CD4-positive, alpha-beta memory T cell (primary cell): ENCODE results near the gene EHD4. TPM values are rescaled to one million over a fixed set of nuclear protein-coding genes. Genes with fewer than 3 reads are reported as not detected.
A peak's percentile ranks its signal among the peaks of the same experiment; 100 is the strongest.

Experiments used
- CTCF ChIA-PET: fragments of 350-600 bp; sonication (Branson Sonifier 250); formaldehyde crosslinking; loops from one replicate; lab custom pipeline; 2021; ENCODE audit warnings: inconsistent platforms; ENCODE audit not compliant: partially characterized antibody; lab: Charles Lee
- POLR2A ChIA-PET: fragments of 350-600 bp; sonication (Branson Sonifier 250); formaldehyde crosslinking; loops from one replicate; lab custom pipeline; 2021; ENCODE audit not compliant: partially characterized antibody; lab: Charles Lee
- DNase-seq, 5 donors: peaks; one replicate each; pipeline versions ENCODE4 v3.0.0 to v3.0.0-alpha.2; 2020 to 2022; ENCODE audit warnings: mixed read lengths in 1 of 5
- H3K27ac ChIP-seq: one replicate; pipeline ENCODE4 v1.7.0; 2013; ENCODE audit warnings: low read depth, low read length
- H3K27me3 ChIP-seq: 2 replicates; pipeline ENCODE4 v1.7.0; 2013; ENCODE audit warnings: mild to moderate bottlenecking, low read length, moderate library complexity; ENCODE audit not compliant: insufficient read depth
- H3K36me3 ChIP-seq: 2 replicates; pipeline ENCODE4 v1.7.0; 2013; ENCODE audit warnings: mild to moderate bottlenecking, low read length, moderate library complexity; ENCODE audit not compliant: insufficient read depth
- H3K4me1 ChIP-seq: 2 replicates; pipeline ENCODE4 v1.7.0; 2013; ENCODE audit warnings: mild to moderate bottlenecking, low read length, moderate library complexity; ENCODE audit not compliant: insufficient read depth
- H3K4me3 ChIP-seq, 2 donors: one replicate each; pipeline ENCODE4 v1.7.0; 2013; ENCODE audit warnings: low read length in 2 of 2, mild to moderate bottlenecking in 1 of 2
- H3K9me3 ChIP-seq, 2 donors: one replicate each; pipeline ENCODE4 v1.7.0; 2013; ENCODE audit warnings: low read length in 2 of 2, control low read depth in 1 of 2; ENCODE audit not compliant: control insufficient read depth in 1 of 2
- H3K27ac Mint-ChIP-seq, 7 donors: one replicate each; pipeline ENCODE4 v1.8.0; 2020 to 2021; ENCODE audit warnings: mixed read lengths in 7 of 7, mild to moderate bottlenecking in 6 of 7, inconsistent platforms in 3 of 7, moderate library complexity in 3 of 7
- H3K27me3 Mint-ChIP-seq, 2 donors: one replicate each; pipeline ENCODE4 v1.8.0; 2020 to 2021; ENCODE audit warnings: mixed read lengths in 2 of 2
- H3K36me3 Mint-ChIP-seq, 2 donors: one replicate each; pipeline ENCODE4 v1.8.0; 2020 to 2021; ENCODE audit warnings: mixed read lengths in 2 of 2, inconsistent platforms in 1 of 2, mild to moderate bottlenecking in 1 of 2
- H3K4me1 Mint-ChIP-seq, 4 donors: one replicate each; pipeline ENCODE4 v1.8.0; 2020 to 2021; ENCODE audit warnings: mixed read lengths in 4 of 4, mild to moderate bottlenecking in 1 of 4
- H3K4me3 Mint-ChIP-seq, 8 donors: one replicate each; pipeline ENCODE4 v1.8.0; 2020 to 2021; ENCODE audit warnings: mixed read lengths in 8 of 8, mild to moderate bottlenecking in 7 of 8, moderate library complexity in 6 of 8, inconsistent platforms in 3 of 8
- H3K9me3 Mint-ChIP-seq, 8 donors: one replicate each; pipeline ENCODE4 v1.8.0; 2020 to 2021; ENCODE audit warnings: mixed read lengths in 8 of 8, mild to moderate bottlenecking in 5 of 8, inconsistent platforms in 3 of 8, moderate library complexity in 1 of 8
- intact Hi-C: fragments of 100-400 bp; cut with micrococcal nuclease; formaldehyde crosslinking; loops from one replicate; pipeline ENCODE4 v1.15.1; 2023
- polyA plus RNA-seq, 2 donors: library from polyadenylated mRNA; unstranded; fragments of 300-500 nt; fragmentation: Illumina TruSeq; gene quantifications; one replicate each; pipeline ENCODE4 v1.2.3, GENCODE V29; 2021
- total RNA-seq, 2 experiments: library from RNA; stranded (reverse); gene quantifications; one replicate each; pipeline ENCODE4 v1.2.3, GENCODE V29; 2021

The EHD4 gene
- total and polyA plus RNA-seq, 4 experiments from 2014 or later: 13.9 to 16.4 (median 15.4) TPM

DNA sequence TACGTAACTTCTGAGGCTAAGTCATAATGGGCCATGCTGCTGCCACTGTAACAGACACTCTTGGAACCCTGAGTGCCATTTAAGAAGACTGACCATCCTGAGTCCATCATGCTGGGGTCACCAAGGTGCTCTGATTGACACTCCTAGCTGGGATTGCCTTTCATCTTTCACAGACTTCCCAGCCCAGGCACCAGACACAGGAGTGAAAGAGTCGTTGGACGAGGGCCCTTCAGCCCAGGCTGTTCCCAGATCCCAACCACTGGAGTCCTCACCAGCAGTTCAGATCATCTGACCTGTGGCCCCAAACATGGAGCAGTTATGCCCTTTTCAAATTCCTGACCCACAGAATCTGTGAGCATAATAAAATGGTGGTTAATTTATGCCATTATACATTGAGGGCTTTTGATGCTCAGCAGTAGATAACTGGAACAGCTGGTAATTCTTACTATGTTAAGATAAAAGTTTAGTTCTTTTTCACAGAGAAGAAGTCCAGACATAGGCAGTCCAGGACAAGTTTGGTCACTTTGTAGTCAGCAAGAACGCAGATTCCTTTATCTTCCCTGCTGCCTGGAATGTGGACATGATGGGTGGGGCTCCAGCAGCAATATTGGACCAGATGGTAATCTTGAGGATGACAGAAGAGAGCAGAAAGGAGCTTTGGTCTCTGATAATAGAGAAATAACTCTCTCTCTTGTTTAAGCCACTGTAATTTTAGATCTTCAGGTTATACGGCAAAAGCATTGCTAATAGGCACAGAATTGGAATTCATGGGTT, 7.3 kb upstream of the EHD4 start:
- CTCF ChIA-PET: interaction anchor here (1.1 to 2.6 kb wide), 4 partner anchors 11 to 156 kb away, joined by 3 to 14 read pairs (median 4); no protein-coding TSS in a partner anchor
- Mint-ChIP-seq H3K4me1 (peaks cover 0 to 12% (median 5%) of the 10 kb centered on the region in 4 donors), H3K36me3 (no peaks in the 10 kb centered on the region), H3K27me3 (peaks cover 4 to 5% of the 10 kb centered on the region in 2 donors), H3K27ac (no peak overlapping the region), H3K4me3 (no peak overlapping the region), H3K9me3 (no peaks in the 10 kb centered on the region)
- Histone ChIP-seq H3K4me3 (no peak overlapping the region), H3K36me3 (no peaks in the 10 kb centered on the region), H3K27ac (no peak overlapping the region), H3K9me3 (no peaks in the 10 kb centered on the region), H3K27me3 (no peaks in the 10 kb centered on the region), H3K4me1 (no peaks in the 10 kb centered on the region)
- no peak for DNase-seq
- POLR2A ChIA-PET: interaction anchor here (1.7 kb wide), 1 partner anchor 10 kb away, joined by 3 read pairs; no protein-coding TSS in a partner anchor
- intact Hi-C loops: no loop called here

DNA sequence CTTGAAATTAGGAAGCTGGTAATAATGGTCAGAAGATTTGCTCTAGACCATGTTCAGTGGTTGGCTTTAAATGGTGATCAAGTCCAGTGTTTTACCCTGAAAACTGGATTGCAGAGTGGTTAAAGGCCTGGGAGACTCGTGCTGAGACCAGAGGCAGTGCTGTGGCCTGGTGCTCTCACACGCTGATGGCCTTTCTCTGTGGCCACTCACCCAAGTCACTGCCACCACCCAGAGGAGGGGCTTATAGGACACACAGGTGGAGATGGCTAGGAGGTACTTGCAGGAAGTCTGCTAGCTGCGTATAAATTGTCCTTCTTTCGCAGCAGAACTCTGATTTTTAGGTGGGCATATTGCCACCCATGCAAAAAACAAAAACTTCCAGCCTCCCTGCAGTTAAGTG, 6.2 kb upstream of the EHD4 start:
- Mint-ChIP-seq H3K27me3 (peaks cover 5% of the 10 kb centered on the region in 2 donors), H3K4me3 (no peak overlapping the region), H3K36me3 (no peaks in the 10 kb centered on the region), H3K9me3 (no peaks in the 10 kb centered on the region), H3K4me1 (peaks cover 0 to 12% (median 6%) of the 10 kb centered on the region in 4 donors), H3K27ac (no peak overlapping the region)
- no peaks in the 10 kb centered on the region for H3K4me1 ChIP-seq
- intact Hi-C loops: no loop called here
- ChIA-PET POLR2A (interaction anchor here (1.7 kb wide), 1 partner anchor 9 kb away, joined by 3 read pairs; no protein-coding TSS in a partner anchor), CTCF (interaction anchor here (1.1 kb wide), 2 partner anchors 14 to 79 kb away, joined by 4 read pairs; no protein-coding TSS in a partner anchor)
- no peak for DNase-seq
- no peaks in the 10 kb centered on the region for H3K9me3 ChIP-seq
- no peak overlapping the region for H3K4me3 ChIP-seq
- H3K36me3 ChIP-seq: no peaks in the 10 kb centered on the region
- H3K27ac ChIP-seq: no peak overlapping the region
- no peaks in the 10 kb centered on the region for H3K27me3 ChIP-seq

DNA sequence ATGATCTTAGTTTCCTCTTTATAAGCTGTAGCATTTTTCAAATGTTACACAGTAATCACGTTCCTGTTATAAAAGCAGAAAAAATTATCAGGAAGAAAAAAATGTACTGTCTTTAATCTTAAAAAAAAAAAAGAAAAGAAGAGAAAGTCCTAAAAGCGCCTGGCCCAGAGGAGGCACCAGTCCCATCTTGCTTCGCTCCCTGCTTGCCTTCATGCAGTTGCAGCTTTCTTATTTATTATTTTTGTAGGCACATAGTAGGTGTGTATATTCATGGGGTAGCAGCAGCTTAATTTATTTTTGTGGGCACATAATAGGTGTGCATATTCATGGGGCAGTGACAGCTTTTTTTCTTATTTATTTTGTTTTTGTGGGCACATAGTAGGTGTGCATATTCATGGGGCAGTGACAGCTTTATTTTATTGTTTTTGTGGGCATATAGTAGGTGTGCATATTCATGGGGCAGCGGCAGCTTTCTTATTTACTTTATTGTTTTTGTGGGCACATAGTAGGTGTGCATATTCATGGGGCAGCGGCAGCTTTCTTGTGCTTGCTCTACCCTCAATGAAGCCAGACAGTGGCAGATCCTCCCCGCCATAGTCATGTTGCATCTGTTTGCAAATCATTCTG, 5.5 kb upstream of the EHD4 start:
- intact Hi-C loops: no loop called here
- no peaks in the 10 kb centered on the region for H3K36me3 ChIP-seq
- Mint-ChIP-seq H3K9me3 (no peaks in the 10 kb centered on the region), H3K4me1 (peaks cover 2 to 17% (median 7%) of the 10 kb centered on the region in 4 donors), H3K4me3 (no peak overlapping the region), H3K27me3 (peaks cover 5% of the 10 kb centered on the region in 2 donors), H3K36me3 (peaks cover 0 to under 1% of the 10 kb centered on the region in 2 donors), H3K27ac (peak overlapping the region in 1 of 7 donors; percentile 4)
- POLR2A ChIA-PET: no interaction called here
- no peak for DNase-seq
- peaks cover 4% of the 10 kb centered on the region for H3K4me1 ChIP-seq
- no peak overlapping the region for H3K4me3 ChIP-seq
- no peaks in the 10 kb centered on the region for H3K9me3 ChIP-seq
- CTCF ChIA-PET: interaction anchor here (0.8 to 1.1 kb wide), 3 partner anchors 10 to 12 kb away, joined by 3 to 4 read pairs (median 3); no protein-coding TSS in a partner anchor
- H3K27ac ChIP-seq: no peak overlapping the region
- no peaks in the 10 kb centered on the region for H3K27me3 ChIP-seq

DNA sequence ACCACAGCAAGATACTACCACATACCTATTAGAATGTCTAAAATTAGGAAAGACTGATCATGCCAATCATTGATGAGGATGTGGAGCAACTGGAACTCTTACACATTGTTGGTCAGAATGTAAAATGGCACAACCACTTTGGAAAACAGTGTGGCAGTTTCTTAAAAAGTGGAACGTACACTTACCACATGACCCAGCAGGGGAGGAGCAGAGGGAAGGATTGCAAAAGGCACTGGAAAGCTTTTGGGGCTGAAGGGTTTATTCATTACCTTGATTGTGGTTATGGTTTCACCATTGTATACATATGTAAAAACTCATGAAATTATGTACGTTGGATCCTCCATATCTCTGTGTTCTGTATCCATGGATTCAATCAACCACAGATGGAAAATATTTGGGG, 3.3 kb upstream of the EHD4 start:
- H3K4me1 ChIP-seq: peaks cover 18% of the 10 kb centered on the region
- H3K27me3 ChIP-seq: no peaks in the 10 kb centered on the region
- H3K9me3 Mint-ChIP-seq: no peaks in the 10 kb centered on the region
- H3K27ac ChIP-seq: no peak overlapping the region
- H3K4me3 ChIP-seq: no peak overlapping the region
- no peak for DNase-seq
- no peaks in the 10 kb centered on the region for H3K9me3 ChIP-seq
- H3K4me3 Mint-ChIP-seq: no peak overlapping the region
- H3K27ac Mint-ChIP-seq: peak overlapping the region in 2 of 7 donors; percentile 83 to 87
- POLR2A ChIA-PET: no interaction called here
- intact Hi-C loops: no loop called here
- H3K36me3 Mint-ChIP-seq: peaks cover 0 to 12% of the 10 kb centered on the region in 2 donors
- peaks cover 5% of the 10 kb centered on the region in 2 donors for H3K27me3 Mint-ChIP-seq
- H3K4me1 Mint-ChIP-seq: peaks cover 10 to 21% (median 16%) of the 10 kb centered on the region in 4 donors
- CTCF ChIA-PET: no interaction called here
- no peaks in the 10 kb centered on the region for H3K36me3 ChIP-seq

DNA sequence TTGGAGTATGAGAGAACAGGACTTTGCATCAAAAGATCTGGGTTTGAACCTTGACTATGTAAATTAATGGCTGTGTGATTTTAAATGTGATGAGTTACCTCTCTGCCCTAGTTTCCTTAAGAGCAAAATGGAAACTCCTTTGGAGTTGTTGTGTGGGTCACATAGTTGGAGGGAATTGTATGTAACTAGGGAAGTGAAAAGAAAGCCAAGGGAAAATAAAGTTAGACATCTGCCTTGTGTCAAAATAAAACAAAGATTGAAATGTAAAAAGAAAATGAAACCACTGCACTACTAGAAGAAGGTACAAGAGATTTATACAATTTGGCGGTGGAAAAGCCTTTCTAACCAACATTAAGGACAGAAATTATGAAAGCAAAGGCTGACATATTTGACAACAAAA, 1.7 kb upstream of the EHD4 start:
- POLR2A ChIA-PET: interaction anchor here (9.6 kb wide), 1 partner anchor 37 kb away, joined by 245 read pairs; no protein-coding TSS in a partner anchor
- intact Hi-C loops: loop anchor here (5.0 kb wide), 3 partner anchors 72 to 312 kb away; partner anchors contain the start of genes GANC, MGA and TMEM87A
- peaks cover 35% of the 10 kb centered on the region for H3K4me1 ChIP-seq
- H3K4me1 Mint-ChIP-seq: peaks cover 20 to 38% (median 27%) of the 10 kb centered on the region in 4 donors
- H3K27me3 ChIP-seq: no peaks in the 10 kb centered on the region
- H3K36me3 ChIP-seq: no peaks in the 10 kb centered on the region
- peaks cover 0 to 12% of the 10 kb centered on the region in 2 donors for H3K36me3 Mint-ChIP-seq
- H3K4me3 Mint-ChIP-seq: peak overlapping the region in 1 of 8 donors; percentile 58
- CTCF ChIA-PET: interaction anchor here (0.9 to 5.9 kb wide), 4 partner anchors 16 to 201 kb away, joined by 3 to 71 read pairs (median 16); partner anchors contain the start of gene MAPKBP1
- H3K27ac Mint-ChIP-seq: peak overlapping the region in 1 of 7 donors; percentile 4
- peaks cover 5% of the 10 kb centered on the region in 2 donors for H3K27me3 Mint-ChIP-seq
- no peak overlapping the region for H3K27ac ChIP-seq
- no peaks in the 10 kb centered on the region for H3K9me3 Mint-ChIP-seq
- H3K9me3 ChIP-seq: no peaks in the 10 kb centered on the region
- DNase-seq: no peak
- H3K4me3 ChIP-seq: no peak overlapping the region

DNA sequence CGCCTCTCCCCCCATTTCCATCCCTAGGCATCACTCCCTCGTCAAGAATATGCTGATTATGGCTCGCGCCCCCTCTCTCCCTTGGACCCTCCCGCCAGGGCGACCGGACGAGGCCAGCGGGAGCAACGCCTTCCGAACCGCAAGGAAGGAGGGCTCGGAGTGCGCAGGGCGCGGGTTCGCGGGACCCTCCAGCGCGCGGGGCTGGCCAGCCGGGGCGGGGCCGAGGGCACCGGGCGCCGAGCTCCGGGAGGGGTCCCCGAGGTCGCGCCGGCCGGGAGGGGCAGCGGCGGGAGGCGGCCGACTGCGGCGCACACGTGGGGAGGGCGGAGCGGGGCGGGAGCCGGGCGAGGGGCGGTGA, 483 bp downstream of the EHD4 start:
- Histone ChIP-seq H3K36me3 (no peaks in the 10 kb centered on the region), H3K4me1 (peaks cover 56% of the 10 kb centered on the region), H3K27ac (peak overlapping the region; percentile 87), H3K9me3 (no peaks in the 10 kb centered on the region), H3K4me3 (peak overlapping the region; percentile 73 to 79), H3K27me3 (no peaks in the 10 kb centered on the region)
- peaks cover 0 to 12% of the 10 kb centered on the region in 2 donors for H3K36me3 Mint-ChIP-seq
- H3K27ac Mint-ChIP-seq: peak overlapping the region; percentile 85 to 98 (median 97)
- ChIA-PET CTCF (interaction anchor here (1.0 to 5.9 kb wide), 7 partner anchors 10 to 161 kb away, joined by 3 to 71 read pairs (median 6); no protein-coding TSS in a partner anchor), POLR2A (interaction anchor here (1.0 to 9.6 kb wide), 17 partner anchors 10 to 1664 kb away, joined by 3 to 245 read pairs (median 4); partner anchors contain the start of genes GANC, MAPKBP1, MGA and RPUSD2)
- intact Hi-C loops: loop anchor here (1.0 to 5.0 kb wide), 8 partner anchors 35 to 555 kb away; partner anchors contain the start of genes GANC, JMJD7, MAPKBP1 and MGA
- H3K4me3 Mint-ChIP-seq: peak overlapping the region; percentile 92 to 97 (median 94)
- peaks cover 2 to 5% of the 10 kb centered on the region in 2 donors for H3K27me3 Mint-ChIP-seq
- peaks cover 33 to 58% (median 44%) of the 10 kb centered on the region in 4 donors for H3K4me1 Mint-ChIP-seq
- H3K9me3 Mint-ChIP-seq: no peaks in the 10 kb centered on the region
- no peak for DNase-seq
